ENCODE results near the gene ZNF367.
"Not testable (repeated sequence)": the region's sequence is repeated elsewhere in the genome, so short reads cannot be mapped to it uniquely, and the experiment has no call there.

DNA sequence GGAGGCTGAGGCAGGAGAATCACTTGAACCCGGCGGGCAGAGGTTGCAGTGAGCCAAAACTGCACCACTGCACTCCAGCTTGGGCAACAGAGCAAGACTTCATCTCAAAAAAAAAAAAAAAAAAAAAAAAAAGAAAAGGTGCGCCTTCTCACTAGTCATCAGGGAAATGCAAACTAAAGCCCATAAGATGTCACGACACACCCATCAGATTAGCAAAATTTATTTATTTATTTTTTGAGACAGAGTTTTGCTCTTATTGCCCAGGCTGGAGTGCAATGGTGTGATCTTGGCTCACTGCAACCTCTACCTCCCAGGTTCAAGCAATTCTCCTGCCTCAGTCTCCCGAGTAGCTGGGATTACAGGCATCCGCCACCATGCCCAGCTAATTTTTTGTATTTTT lies 57.6 kb downstream of the ZNF367 start:
- TF ChIP-seq, protein P1, sequence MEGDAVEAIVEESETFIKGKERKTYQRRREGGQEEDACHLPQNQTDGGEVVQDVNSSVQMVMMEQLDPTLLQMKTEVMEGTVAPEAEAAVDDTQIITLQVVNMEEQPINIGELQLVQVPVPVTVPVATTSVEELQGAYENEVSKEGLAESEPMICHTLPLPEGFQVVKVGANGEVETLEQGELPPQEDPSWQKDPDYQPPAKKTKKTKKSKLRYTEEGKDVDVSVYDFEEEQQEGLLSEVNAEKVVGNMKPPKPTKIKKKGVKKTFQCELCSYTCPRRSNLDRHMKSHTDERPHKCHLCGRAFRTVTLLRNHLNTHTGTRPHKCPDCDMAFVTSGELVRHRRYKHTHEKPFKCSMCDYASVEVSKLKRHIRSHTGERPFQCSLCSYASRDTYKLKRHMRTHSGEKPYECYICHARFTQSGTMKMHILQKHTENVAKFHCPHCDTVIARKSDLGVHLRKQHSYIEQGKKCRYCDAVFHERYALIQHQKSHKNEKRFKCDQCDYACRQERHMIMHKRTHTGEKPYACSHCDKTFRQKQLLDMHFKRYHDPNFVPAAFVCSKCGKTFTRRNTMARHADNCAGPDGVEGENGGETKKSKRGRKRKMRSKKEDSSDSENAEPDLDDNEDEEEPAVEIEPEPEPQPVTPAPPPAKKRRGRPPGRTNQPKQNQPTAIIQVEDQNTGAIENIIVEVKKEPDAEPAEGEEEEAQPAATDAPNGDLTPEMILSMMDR (IDR thresholded peaks at IDR 0.05; ENCODE audit: poor library complexity): not testable (repeated sequence)
- TF ChIP-seq EZH2phosphoT487 (IDR thresholded peaks at IDR 0.05; ENCODE audit: low read depth, severe bottlenecking, unreplicated experiment); EZH2 (IDR thresholded peaks at IDR 0.05; ENCODE audit: borderline replicate concordance): not testable (repeated sequence)

Data from hepatocyte (in vitro differentiated cells).